HEK293T (cell line): ENCODE measurements around the gene COASY.

Experiments used
- ARNT ChIP-seq: fragments of 450-650 bp; IDR thresholded peaks from 2 replicates; pipeline ENCODE4 v1.6.1; 2017; ENCODE audit warnings: mild to moderate bottlenecking
- CTBP1 ChIP-seq: fragments of 450-650 bp; IDR thresholded peaks from 2 replicates; pipeline ENCODE4 v1.6.1; 2016; ENCODE audit warnings: borderline replicate concordance
- ELF4 ChIP-seq: fragments of 450-650 bp; IDR thresholded peaks from 2 replicates; pipeline ENCODE4 v1.6.1; 2017; ENCODE audit warnings: antibody characterized with exemption
- FOXA1 ChIP-seq: fragments of 450-650 bp; IDR thresholded peaks from 2 replicates; pipeline ENCODE4 v1.6.1; 2016; ENCODE audit warnings: mild to moderate bottlenecking
- FOXK2 ChIP-seq: fragments of 450-650 bp; IDR thresholded peaks from 2 replicates; pipeline ENCODE4 v1.6.1; 2016; ENCODE audit warnings: mild to moderate bottlenecking
- FOXM1 ChIP-seq: fragments of 450-650 bp; IDR thresholded peaks from 2 replicates; pipeline ENCODE4 v1.6.1; 2017; ENCODE audit warnings: mild to moderate bottlenecking, borderline replicate concordance
- L3MBTL2 ChIP-seq: fragments of 450-650 bp; conservative IDR thresholded peaks from 2 replicates; pipeline ENCODE4 v1.6.1; 2016; ENCODE audit warnings: mild to moderate bottlenecking
- NFRKB ChIP-seq: fragments of 450-650 bp; IDR thresholded peaks from 2 replicates; pipeline ENCODE4 v1.6.1; 2016; ENCODE audit warnings: mild to moderate bottlenecking, moderate library complexity
- SP1 ChIP-seq: fragments of 450-650 bp; IDR thresholded peaks from 2 replicates; pipeline ENCODE4 v1.6.1; 2017
- SUZ12 ChIP-seq: fragments of 450-650 bp; IDR thresholded peaks from 2 replicates; pipeline ENCODE4 v1.6.1; 2016; ENCODE audit warnings: mild to moderate bottlenecking
- ZNF384 ChIP-seq: fragments of 450-650 bp; IDR thresholded peaks from 2 replicates; pipeline ENCODE4 v1.6.1; 2016

GRCh38 chr17:42553866-42554249, 8.1 kb upstream of the COASY start:
- TF ChIP-seq SUZ12 = no peak
- TF ChIP-seq ZNF384 = no peak
- no peak for TF ChIP-seq CTBP1
- no peak for TF ChIP-seq ELF4
- no peak for TF ChIP-seq SP1
- no peak for TF ChIP-seq FOXA1
- TF ChIP-seq FOXM1 = no peak
- no peak for TF ChIP-seq FOXK2
- TF ChIP-seq NFRKB = no peak
- no peak for TF ChIP-seq ARNT
- no peak for TF ChIP-seq L3MBTL2
